CD4-positive, alpha-beta T cell (primary cell): Measurements from ENCODE around the gene EOGT. TPM values are rescaled to one million over a fixed set of nuclear protein-coding genes. Genes with fewer than 3 reads are reported as not detected.

Experiments used
- ATAC-seq: fragments of 200-7000 bp; cut with Tn5 transposase; one replicate; pipeline ENCODE4 v1.10.0; 2022; ENCODE audit warnings: mild to moderate bottlenecking; ENCODE audit not compliant: poor library complexity
- CTCF ChIA-PET: fragments of 350-600 bp; sonication (Branson Sonifier 250); formaldehyde crosslinking; loops from one replicate; lab custom pipeline; 2021; ENCODE audit warnings: antibody characterized with exemption, inconsistent platforms; lab: Charles Lee
- POLR2A ChIA-PET: fragments of 350-600 bp; sonication (Branson Sonifier 250); formaldehyde crosslinking; loops from one replicate; lab custom pipeline; 2021; ENCODE audit warnings: antibody characterized with exemption, inconsistent platforms; lab: Charles Lee
- DNase-seq, 14 experiments: peaks; one replicate each; pipeline ENCODE4 v3.0.0-alpha.2; 2013 to 2020; ENCODE audit warnings: mixed read lengths in 2 of 14
- H3K27ac ChIP-seq, 2 donors: one replicate each; pipeline versions ENCODE4 v1.5.1 to v1.7.0; 2013; ENCODE audit warnings: low read length in 2 of 2, low read depth in 1 of 2, mild to moderate bottlenecking in 1 of 2
- H3K27me3 ChIP-seq, 2 experiments: 1 replicate in 1 of 2; 2 replicates in 1 of 2; pipeline versions ENCODE4 v1.6.1 to v1.7.0; 2013; ENCODE audit warnings: low read length in 2 of 2, control low read depth in 1 of 2, mild to moderate bottlenecking in 1 of 2, moderate library complexity in 1 of 2; ENCODE audit not compliant: insufficient read depth in 2 of 2, control insufficient read depth in 1 of 2
- H3K36me3 ChIP-seq: one replicate; pipeline ENCODE4 v1.6.1; 2013; ENCODE audit warnings: low read length, control low read depth; ENCODE audit not compliant: insufficient read depth
- H3K4me1 ChIP-seq: one replicate; pipeline ENCODE4 v1.6.1; 2013; ENCODE audit warnings: low read length, control low read depth; ENCODE audit not compliant: insufficient read depth
- H3K4me3 ChIP-seq: one replicate; pipeline ENCODE4 v1.5.1; 2013; ENCODE audit warnings: mild to moderate bottlenecking, low read length, moderate library complexity
- H3K9me3 ChIP-seq, 2 experiments: 1 replicate in 1 of 2; 2 replicates in 1 of 2; pipeline versions ENCODE4 v1.6.1 to v1.7.0; 2013; ENCODE audit warnings: low read length in 2 of 2, mild to moderate bottlenecking in 2 of 2, control low read depth in 1 of 2, moderate library complexity in 1 of 2; ENCODE audit not compliant: control insufficient read depth in 1 of 2, insufficient read depth in 1 of 2
- H3K27ac Mint-ChIP-seq: one replicate; pipeline ENCODE4 v1.8.0; 2020; ENCODE audit warnings: mixed read lengths
- H3K27me3 Mint-ChIP-seq: one replicate; pipeline ENCODE4 v1.8.0; 2021; ENCODE audit warnings: mixed read lengths
- H3K36me3 Mint-ChIP-seq: one replicate; pipeline ENCODE4 v1.8.0; 2021; ENCODE audit warnings: low read depth, mixed read lengths
- H3K4me1 Mint-ChIP-seq: one replicate; pipeline ENCODE4 v1.8.0; 2021; ENCODE audit warnings: low read depth, mixed read lengths
- H3K4me3 Mint-ChIP-seq: one replicate; pipeline ENCODE4 v1.8.0; 2020; ENCODE audit warnings: mild to moderate bottlenecking, mixed read lengths
- H3K9me3 Mint-ChIP-seq: one replicate; pipeline ENCODE4 v1.8.0; 2020; ENCODE audit warnings: mixed read lengths
- intact Hi-C, 2 experiments: fragments of 100-400 bp; cut with DNase I in 1 of 2; cut with micrococcal nuclease in 1 of 2; formaldehyde crosslinking; loops; one replicate each; pipeline versions ENCODE4 v1.15.1 to v1.9.0; 2023 to 2025; cut with DNase I, micrococcal nuclease
- total RNA-seq, 174 experiments: library from RNA in 2 of 174; stranded (reverse) in 2 of 174; gene quantifications; one replicate each; pipeline ENCODE4 v1.2.3 and lab custom pipeline; 2021 to 2026
- TF ChIP-seq, protein P1 (sequence below): fragments of 200-600 bp; IDR thresholded peaks from one replicate; pipeline ENCODE4 v1.8.0; 2022; ENCODE audit warnings: antibody characterized with exemption, mild to moderate bottlenecking

Gene EOGT
- total RNA-seq, 2 experiments from 2014 or later: 13.0 to 13.4 TPM

DNA sequence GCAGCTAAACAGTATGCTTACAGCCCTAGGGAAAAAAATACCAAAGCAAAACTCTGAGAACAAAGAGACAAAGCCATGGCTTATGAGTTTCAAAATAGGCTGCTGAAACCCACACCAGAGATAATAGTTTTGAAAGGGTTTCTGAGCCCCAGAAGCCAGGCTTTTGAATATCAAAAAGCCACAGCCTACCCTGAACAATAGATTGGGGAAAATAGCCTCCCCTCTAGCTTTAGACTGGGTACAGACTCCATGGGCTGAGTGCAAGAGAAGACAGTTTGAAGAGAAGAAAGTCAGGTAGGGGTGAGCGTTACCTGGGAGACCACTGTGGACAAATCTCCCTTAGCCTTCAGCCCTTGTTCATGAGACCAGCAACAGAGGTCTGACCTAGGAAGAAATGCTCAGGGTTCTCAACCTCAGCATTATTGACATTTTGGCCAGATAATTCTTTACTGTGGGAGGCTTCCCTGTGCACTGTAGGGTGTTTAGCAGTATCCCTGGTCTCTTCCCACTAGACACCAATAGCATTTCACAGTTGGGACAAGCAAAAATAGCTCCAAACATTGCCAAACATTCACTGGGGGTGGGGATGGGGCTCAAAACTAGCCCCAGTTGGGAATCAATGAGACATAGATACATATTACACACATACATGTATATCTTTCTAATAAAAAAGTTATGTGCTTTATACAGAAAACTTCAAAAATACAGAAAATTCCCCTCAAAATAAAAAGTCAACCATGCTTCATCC lies 69.6 kb downstream of the EOGT start:
- Mint-ChIP-seq H3K4me3 (no peak overlapping the region), H3K36me3 (no peaks in the 10 kb centered on the region), H3K27ac (no peak overlapping the region), H3K27me3 (peaks cover 43% of the 10 kb centered on the region), H3K9me3 (no peaks in the 10 kb centered on the region), H3K4me1 (no peaks in the 10 kb centered on the region)
- intact Hi-C loops: no loop called here
- no peak for ATAC-seq
- peaks cover 4 to 17% of the 10 kb centered on the region in 2 experiments for H3K27me3 ChIP-seq
- H3K4me1 ChIP-seq: no peaks in the 10 kb centered on the region
- no peak overlapping the region for H3K4me3 ChIP-seq
- POLR2A ChIA-PET: no interaction called here
- no peaks in the 10 kb centered on the region for H3K9me3 ChIP-seq
- CTCF ChIA-PET: no interaction called here
- H3K36me3 ChIP-seq: no peaks in the 10 kb centered on the region
- no peak overlapping the region for H3K27ac ChIP-seq
- no peak for DNase-seq
- TF ChIP-seq, protein P1, sequence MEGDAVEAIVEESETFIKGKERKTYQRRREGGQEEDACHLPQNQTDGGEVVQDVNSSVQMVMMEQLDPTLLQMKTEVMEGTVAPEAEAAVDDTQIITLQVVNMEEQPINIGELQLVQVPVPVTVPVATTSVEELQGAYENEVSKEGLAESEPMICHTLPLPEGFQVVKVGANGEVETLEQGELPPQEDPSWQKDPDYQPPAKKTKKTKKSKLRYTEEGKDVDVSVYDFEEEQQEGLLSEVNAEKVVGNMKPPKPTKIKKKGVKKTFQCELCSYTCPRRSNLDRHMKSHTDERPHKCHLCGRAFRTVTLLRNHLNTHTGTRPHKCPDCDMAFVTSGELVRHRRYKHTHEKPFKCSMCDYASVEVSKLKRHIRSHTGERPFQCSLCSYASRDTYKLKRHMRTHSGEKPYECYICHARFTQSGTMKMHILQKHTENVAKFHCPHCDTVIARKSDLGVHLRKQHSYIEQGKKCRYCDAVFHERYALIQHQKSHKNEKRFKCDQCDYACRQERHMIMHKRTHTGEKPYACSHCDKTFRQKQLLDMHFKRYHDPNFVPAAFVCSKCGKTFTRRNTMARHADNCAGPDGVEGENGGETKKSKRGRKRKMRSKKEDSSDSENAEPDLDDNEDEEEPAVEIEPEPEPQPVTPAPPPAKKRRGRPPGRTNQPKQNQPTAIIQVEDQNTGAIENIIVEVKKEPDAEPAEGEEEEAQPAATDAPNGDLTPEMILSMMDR: no peak

- H3K4me1 Mint-ChIP-seq: no peaks in the 10 kb centered on the region
- CTCF ChIA-PET: no interaction called here
Measured at GRCh38 chr3:68941055-68941454, 72.4 kb downstream of the EOGT start.

GRCh38 chr3:68936856-68937255 lies 76.6 kb downstream of the EOGT start:
- no peak overlapping the region for H3K4me3 Mint-ChIP-seq
- H3K9me3 Mint-ChIP-seq: no peaks in the 10 kb centered on the region
- H3K4me1 ChIP-seq: peaks cover 4% of the 10 kb centered on the region
- H3K9me3 ChIP-seq: peaks cover 0 to 6% of the 10 kb centered on the region in 2 experiments
- no peaks in the 10 kb centered on the region for H3K36me3 ChIP-seq
- CTCF ChIA-PET: no interaction called here
- H3K27ac ChIP-seq: no peak overlapping the region
- TF ChIP-seq, protein P1: no peak
- ATAC-seq: no peak
- intact Hi-C loops: no loop called here
- no peaks in the 10 kb centered on the region for H3K36me3 Mint-ChIP-seq
- H3K27ac Mint-ChIP-seq: no peak overlapping the region
- H3K27me3 ChIP-seq: peaks cover 26 to 54% of the 10 kb centered on the region in 2 experiments
- DNase-seq: no peak
- peaks cover 72% of the 10 kb centered on the region for H3K27me3 Mint-ChIP-seq
- no peak overlapping the region for H3K4me3 ChIP-seq
- no peaks in the 10 kb centered on the region for H3K4me1 Mint-ChIP-seq
- POLR2A ChIA-PET: no interaction called here

More at GRCh38 chr3:68941055-68941454, 72.4 kb downstream of the EOGT start:
- POLR2A ChIA-PET: no interaction called here
- H3K9me3 ChIP-seq: no peaks in the 10 kb centered on the region
- TF ChIP-seq, protein P1: no peak
- Mint-ChIP-seq H3K36me3 (no peaks in the 10 kb centered on the region), H3K9me3 (no peaks in the 10 kb centered on the region), H3K27ac (no peak overlapping the region), H3K27me3 (peaks cover 59% of the 10 kb centered on the region), H3K4me3 (no peak overlapping the region)
- H3K4me1 ChIP-seq: no peaks in the 10 kb centered on the region
- H3K4me3 ChIP-seq: no peak overlapping the region
- intact Hi-C loops: no loop called here
- ATAC-seq: no peak
- H3K36me3 ChIP-seq: no peaks in the 10 kb centered on the region
- no peak for DNase-seq
- H3K27me3 ChIP-seq: peaks cover 15 to 19% of the 10 kb centered on the region in 2 experiments
- H3K27ac ChIP-seq: no peak overlapping the region
